HG03439 (cell line): Measurements from ENCODE around the gene ATP8B1.

Experiments
- ATAC-seq: cut with Tn5 transposase; IDR thresholded peaks from one replicate; pipeline ENCODE4 v1.9.1; 2021; ENCODE audit warnings: mild to moderate bottlenecking, moderate library complexity; ENCODE audit not compliant: unreplicated experiment

Gene ATP8B1

GRCh38 chr18:57794951-57795728 is 8.0 kb downstream of the ATP8B1 start:
- no peak for ATAC-seq

- no peak for ATAC-seq
Measured at GRCh38 chr18:57793302-57793986, 9.7 kb downstream of the ATP8B1 start.

- no peak for ATAC-seq
Measured at GRCh38 chr18:57792631-57793301, 10.3 kb downstream of the ATP8B1 start.

GRCh38 chr18:57791911-57792310 is 11.2 kb downstream of the ATP8B1 start:
- no peak for ATAC-seq

GRCh38 chr18:57791192-57791591 is 11.9 kb downstream of the ATP8B1 start:
- ATAC-seq = no peak

- no peak for ATAC-seq
Measured at GRCh38 chr18:57790316-57790715, 12.8 kb downstream of the ATP8B1 start.

GRCh38 chr18:57789759-57790158 is 13.4 kb downstream of the ATP8B1 start:
- ATAC-seq = no peak

GRCh38 chr18:57789090-57789489 is 14.0 kb downstream of the ATP8B1 start:
- ATAC-seq = no peak

GRCh38 chr18:57787068-57787685 is 15.9 kb downstream of the ATP8B1 start:
- ATAC-seq = no peak

GRCh38 chr18:57785751-57786437 is 17.2 kb downstream of the ATP8B1 start:
- ATAC-seq = no peak

- ATAC-seq = no peak
Measured at GRCh38 chr18:57784801-57785114, 18.4 kb downstream of the ATP8B1 start.

GRCh38 chr18:57784034-57784800 is 18.9 kb downstream of the ATP8B1 start:
- no peak for ATAC-seq

GRCh38 chr18:57782049-57782448 is 21.1 kb downstream of the ATP8B1 start:
- no peak for ATAC-seq

GRCh38 chr18:57780706-57781347 is 22.3 kb downstream of the ATP8B1 start:
- ATAC-seq = no peak

- ATAC-seq = no peak
Measured at GRCh38 chr18:57780318-57780705, 22.8 kb downstream of the ATP8B1 start.

- ATAC-seq = no peak
Measured at GRCh38 chr18:57776767-57777166, 26.3 kb downstream of the ATP8B1 start.

- ATAC-seq = no peak
Measured at GRCh38 chr18:57776354-57776753, 26.8 kb downstream of the ATP8B1 start.

GRCh38 chr18:57775937-57776336 is 27.2 kb downstream of the ATP8B1 start:
- no peak for ATAC-seq

- ATAC-seq = no peak
Measured at GRCh38 chr18:57772387-57772799, 30.7 kb downstream of the ATP8B1 start.

GRCh38 chr18:57771626-57772025 is 31.5 kb downstream of the ATP8B1 start:
- no peak for ATAC-seq
